Esophagus squamous epithelium (tissue), 5 donors: ENCODE results near the gene CYP26B1. TPM values are rescaled to one million over a fixed set of nuclear protein-coding genes. Genes with fewer than 3 reads are reported as not detected.
"Not testable (repeated sequence)": the region's sequence is repeated elsewhere in the genome, so short reads cannot be mapped to it uniquely, and the experiment has no call there.

Experiments
- DNase-seq: peaks from one replicate; lab custom pipeline; 2025; lab: John Stamatoyannopoulos, UW
- H3K27ac ChIP-seq, 4 donors: fragments of 200-600 bp; sonication (generic); one replicate each; pipeline ENCODE4 v1.5.1; 2016 to 2019; ENCODE audit warnings: mild to moderate bottlenecking in 1 of 4
- H3K27me3 ChIP-seq, 4 donors: fragments of 200-600 bp; sonication (generic); 1 replicate in 3 of 4; 2 replicates in 1 of 4; pipeline versions ENCODE4 v1.5.1 to v1.6.0; 2017 to 2021; ENCODE audit warnings: antibody characterized with exemption in 1 of 4
- H3K36me3 ChIP-seq, 3 donors: fragments of 200-600 bp; sonication (generic); one replicate each; pipeline ENCODE4 v1.5.1; 2016 to 2019
- H3K4me1 ChIP-seq, 3 donors: fragments of 200-600 bp; sonication (generic); one replicate each; pipeline ENCODE4 v1.5.1; 2017 to 2019
- H3K4me3 ChIP-seq, 4 donors: fragments of 200-600 bp; sonication (generic); 1 replicate in 3 of 4; 2 replicates in 1 of 4; pipeline ENCODE4 v1.5.1; 2016 to 2019; ENCODE audit warnings: mild to moderate bottlenecking in 2 of 4, moderate library complexity in 1 of 4
- H3K9me3 ChIP-seq, 3 donors: fragments of 200-600 bp; sonication (generic); one replicate each; pipeline ENCODE4 v1.5.1; 2016 to 2019
- CTCF ChIP-seq, 6 experiments: fragments of 450-650 bp in 4 of 6; fragments of 200-600 bp in 2 of 6; sonication (generic) in 2 of 6; IDR thresholded peaks; one replicate each; pipeline ENCODE4 v1.5.1; 2016 to 2019; ENCODE audit warnings: antibody characterized with exemption in 6 of 6, mild to moderate bottlenecking in 4 of 6, moderate library complexity in 4 of 6
- POLR2A ChIP-seq, 4 donors: fragments of 450-650 bp; IDR thresholded peaks; one replicate each; pipeline ENCODE4 v1.6.1; 2017; ENCODE audit warnings: antibody characterized with exemption in 4 of 4, mild to moderate bottlenecking in 4 of 4, moderate library complexity in 3 of 4
- WGBS, 2 donors: methylation state at CpG; one replicate each; pipeline ENCODE4 v1.1.5; 2018; 5-methylcytosine and 5-hydroxymethylcytosine counted together
- intact Hi-C: fragments of 100-400 bp; cut with DNase I; formaldehyde crosslinking; loops from one replicate; pipeline ENCODE4 v1.15.0; 2022
- total RNA-seq, 4 donors: library from RNA; depleted of rRNA; stranded (reverse); fragments of >200 nt; gene quantifications; one replicate each; pipeline ENCODE4 v1.1.0, GENCODE V29; 2016
- donor health status: DM: yes; HTN: yes; CAD: no.

The CYP26B1 gene
- total RNA-seq, 4 donors from 2014 or later, result 0.62 to 6.7 (median 1.3) TPM

GRCh38 chr2:72089537-72089936 lies 58.1 kb downstream of the CYP26B1 start:
- no peak for TF ChIP-seq CTCF (IDR thresholded peaks at IDR 0.05)
- TF ChIP-seq POLR2A (IDR thresholded peaks at IDR 0.05), result no peak
- intact Hi-C loops, result no loop called here
- H3K4me3 ChIP-seq, result no peak overlapping the region
- 61 to 81% methylated on average over 13 of the region's 13 CpGs for WGBS, 2 donors
- no peak for DNase-seq
- no peaks in the 10 kb centered on the region for H3K36me3 ChIP-seq
- no peak overlapping the region for H3K27ac ChIP-seq
- no peaks in the 10 kb centered on the region for H3K9me3 ChIP-seq
- no peaks in the 10 kb centered on the region for H3K27me3 ChIP-seq
- peaks cover 0 to 6% (median 0%) of the 10 kb centered on the region in 3 donors for H3K4me1 ChIP-seq

GRCh38 chr2:72089028-72089427 lies 58.6 kb downstream of the CYP26B1 start:
- Histone ChIP-seq H3K4me1 (peaks cover 0 to 10% (median 0%) of the 10 kb centered on the region in 3 donors), H3K9me3 (no peaks in the 10 kb centered on the region), H3K27me3 (no peaks in the 10 kb centered on the region), H3K36me3 (no peaks in the 10 kb centered on the region), H3K4me3 (no peak overlapping the region), H3K27ac (no peak overlapping the region)
- 68 to 85% methylated on average over 4 of the region's 4 CpGs for WGBS, 2 donors
- intact Hi-C loops, result no loop called here
- DNase-seq, result no peak
- TF ChIP-seq POLR2A (IDR thresholded peaks at IDR 0.05), result no peak
- TF ChIP-seq CTCF (IDR thresholded peaks at IDR 0.05), result no peak

- intact Hi-C loops, DNase-seq, H3K36me3 ChIP-seq, H3K27me3 ChIP-seq, H3K27ac ChIP-seq, H3K4me3 ChIP-seq, H3K4me1 ChIP-seq, H3K9me3 ChIP-seq: not testable (repeated sequence)
- WGBS, 2 donors, result 88% methylated on average over 12 of the region's 41 CpGs; no CpG with 5 or more reads in 1 of the 2 donors
Observed at GRCh38 chr2:72086871-72087633, 60.6 kb downstream of the CYP26B1 start.

GRCh38 chr2:72085513-72085912 lies 62.1 kb downstream of the CYP26B1 start:
- TF ChIP-seq POLR2A (IDR thresholded peaks at IDR 0.05), result no peak
- TF ChIP-seq CTCF (IDR thresholded peaks at IDR 0.05), result no peak

GRCh38 chr2:72085036-72085435 lies 62.6 kb downstream of the CYP26B1 start:
- DNase-seq, result no peak
- no peaks in the 10 kb centered on the region for H3K9me3 ChIP-seq
- no peaks in the 10 kb centered on the region for H3K27me3 ChIP-seq
- no peak for TF ChIP-seq POLR2A (IDR thresholded peaks at IDR 0.05)
- no peak for TF ChIP-seq CTCF (IDR thresholded peaks at IDR 0.05)
- no peak overlapping the region for H3K27ac ChIP-seq
- peaks cover 0 to 8% (median 0%) of the 10 kb centered on the region in 3 donors for H3K4me1 ChIP-seq
- H3K4me3 ChIP-seq, result no peak overlapping the region
- intact Hi-C loops, result no loop called here
- H3K36me3 ChIP-seq, result no peaks in the 10 kb centered on the region
- no CpG with 5 or more reads among the region's 10 CpGs for WGBS, 2 donors

More at GRCh38 chr2:72085513-72085912, 62.1 kb downstream of the CYP26B1 start:
- intact Hi-C loops, result no loop called here
- Histone ChIP-seq H3K36me3 (no peaks in the 10 kb centered on the region), H3K4me1 (peaks cover 0 to 8% (median 0%) of the 10 kb centered on the region in 3 donors), H3K9me3 (no peaks in the 10 kb centered on the region), H3K27me3 (no peaks in the 10 kb centered on the region), H3K4me3 (no peak overlapping the region), H3K27ac (no peak overlapping the region)
- no peak for DNase-seq
- WGBS, 2 donors, result 73 to 76% methylated on average over 2 of the region's 2 CpGs
